A673 (cell line): Measurements from ENCODE around the gene RBM20. TPM values are rescaled to one million over a fixed set of nuclear protein-coding genes. Genes with fewer than 3 reads are reported as not detected.

Experiments
- BruUV-seq: library from RNA; stranded (reverse); fragments of 400-500 nt; replicated peaks from 2 replicates; lab custom pipeline; 2021; lab: Mats Ljungman, UMichigan
- CTCF ChIA-PET: fragments of 300-600 bp; sonication (Branson Sonifier 250); formaldehyde crosslinking; loops from one replicate; lab custom pipeline; 2022; ENCODE audit warnings: antibody characterized with exemption; lab: Charles Lee
- POLR2A ChIA-PET: fragments of 300-600 bp; sonication (Branson Sonifier 250); formaldehyde crosslinking; loops from one replicate; lab custom pipeline; 2022; ENCODE audit warnings: antibody characterized with exemption; ENCODE audit not compliant: low non-redundant PET; lab: Charles Lee
- DNase-seq: peaks from one replicate; pipeline ENCODE4 v3.0.0-alpha.2; 2015; ENCODE audit warnings: low spot score
- H3K27ac ChIP-seq: fragments of 200-600 bp; sonication (generic); 2 replicates; pipeline ENCODE4 v1.5.1; 2016; ENCODE audit warnings: mixed run types, low read depth, mild to moderate bottlenecking, mixed read lengths, antibody characterized with exemption, low read length; ENCODE audit not compliant: poor library complexity, severe bottlenecking
- H3K27me3 ChIP-seq: fragments of 200-600 bp; sonication (generic); replicated peaks from 2 replicates; pipeline ENCODE4 v1.6.1; 2017; ENCODE audit warnings: mixed run types, low read depth, mild to moderate bottlenecking, mixed read lengths, antibody characterized with exemption, low read length; ENCODE audit not compliant: insufficient read depth, poor library complexity
- H3K36me3 ChIP-seq: fragments of 200-600 bp; sonication (generic); 2 replicates; pipeline ENCODE4 v1.6.1; 2016; ENCODE audit warnings: mixed run types, mild to moderate bottlenecking, mixed read lengths, antibody characterized with exemption, low read length; ENCODE audit not compliant: insufficient read depth, poor library complexity, severe bottlenecking
- H3K4me1 ChIP-seq: fragments of 200-600 bp; sonication (generic); 2 replicates; pipeline ENCODE4 v1.6.1; 2017; ENCODE audit warnings: mixed run types, mild to moderate bottlenecking, mixed read lengths, antibody characterized with exemption, low read length; ENCODE audit not compliant: insufficient read depth, poor library complexity, severe bottlenecking
- H3K4me3 ChIP-seq: fragments of 200-600 bp; sonication (generic); 2 replicates; pipeline ENCODE4 v1.5.1; 2016; ENCODE audit warnings: low read depth, mixed run types, mild to moderate bottlenecking, mixed read lengths, low read length; ENCODE audit not compliant: poor library complexity, severe bottlenecking
- H3K9me3 ChIP-seq: fragments of 200-600 bp; sonication (generic); 2 replicates; pipeline ENCODE4 v1.6.1; 2016; ENCODE audit warnings: mixed run types, low read depth, mild to moderate bottlenecking, mixed read lengths, antibody characterized with exemption, low read length; ENCODE audit not compliant: poor library complexity, severe bottlenecking
- EZH2 ChIP-seq: fragments of 200-600 bp; sonication (generic); IDR thresholded peaks from 2 replicates; pipeline ENCODE4 v1.6.1; 2017; ENCODE audit warnings: borderline replicate concordance, low read depth, mild to moderate bottlenecking, mixed read lengths, antibody characterized with exemption, low read length; ENCODE audit not compliant: poor library complexity, severe bottlenecking
- intact Hi-C: fragments of 100-400 bp; cut with micrococcal nuclease; formaldehyde crosslinking; loops from one replicate; pipeline ENCODE4 v1.10.0; 2022; ENCODE audit not compliant: unreplicated experiment
- total RNA-seq: library from RNA; stranded (reverse); gene quantifications from 2 replicates; pipeline ENCODE4 v1.2.3, GENCODE V29; 2021
- TF ChIP-seq, protein P1 (sequence below): fragments of 300-800, 200-600 bp; sonication (generic); conservative IDR thresholded peaks from 2 replicates; pipeline ENCODE4 v1.5.1; 2017; ENCODE audit warnings: low read depth, mild to moderate bottlenecking, antibody characterized with exemption, low read length, moderate library complexity, mixed read lengths

Gene RBM20
- total RNA-seq, 1 experiment from 2014 or later: 1.3 TPM

GRCh38 chr10:110872984-110873923 is 229.1 kb downstream of the RBM20 start:
- H3K4me1 ChIP-seq: peaks cover 3% of the 10 kb centered on the region
- BruUV-seq: TSS peak; percentile 60
- intact Hi-C loops: loop anchor here (5.0 kb wide), 2 partner anchors 44 to 566 kb away; partner anchors contain the start of genes BBIP1 and SHOC2
- no peaks in the 10 kb centered on the region for H3K27me3 ChIP-seq
- H3K9me3 ChIP-seq: no peaks in the 10 kb centered on the region
- peak; percentile 12 for DNase-seq
- CTCF ChIA-PET: no interaction called here
- no peaks in the 10 kb centered on the region for H3K36me3 ChIP-seq
- H3K27ac ChIP-seq: peak overlapping the region; percentile 89
- TF ChIP-seq, protein P1, sequence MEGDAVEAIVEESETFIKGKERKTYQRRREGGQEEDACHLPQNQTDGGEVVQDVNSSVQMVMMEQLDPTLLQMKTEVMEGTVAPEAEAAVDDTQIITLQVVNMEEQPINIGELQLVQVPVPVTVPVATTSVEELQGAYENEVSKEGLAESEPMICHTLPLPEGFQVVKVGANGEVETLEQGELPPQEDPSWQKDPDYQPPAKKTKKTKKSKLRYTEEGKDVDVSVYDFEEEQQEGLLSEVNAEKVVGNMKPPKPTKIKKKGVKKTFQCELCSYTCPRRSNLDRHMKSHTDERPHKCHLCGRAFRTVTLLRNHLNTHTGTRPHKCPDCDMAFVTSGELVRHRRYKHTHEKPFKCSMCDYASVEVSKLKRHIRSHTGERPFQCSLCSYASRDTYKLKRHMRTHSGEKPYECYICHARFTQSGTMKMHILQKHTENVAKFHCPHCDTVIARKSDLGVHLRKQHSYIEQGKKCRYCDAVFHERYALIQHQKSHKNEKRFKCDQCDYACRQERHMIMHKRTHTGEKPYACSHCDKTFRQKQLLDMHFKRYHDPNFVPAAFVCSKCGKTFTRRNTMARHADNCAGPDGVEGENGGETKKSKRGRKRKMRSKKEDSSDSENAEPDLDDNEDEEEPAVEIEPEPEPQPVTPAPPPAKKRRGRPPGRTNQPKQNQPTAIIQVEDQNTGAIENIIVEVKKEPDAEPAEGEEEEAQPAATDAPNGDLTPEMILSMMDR: no peak
- H3K4me3 ChIP-seq: peak overlapping the region; percentile 87
- POLR2A ChIA-PET: no interaction called here

GRCh38 chr10:110873951-110874350 is 229.8 kb downstream of the RBM20 start:
- H3K4me3 ChIP-seq: peak overlapping the region; percentile 87
- POLR2A ChIA-PET: no interaction called here
- CTCF ChIA-PET: no interaction called here

GRCh38 chr10:110876000-110876399 is 231.9 kb downstream of the RBM20 start:
- POLR2A ChIA-PET: no interaction called here
- intact Hi-C loops: no loop called here

More at GRCh38 chr10:110873951-110874350, 229.8 kb downstream of the RBM20 start:
- Histone ChIP-seq H3K27ac (no peak overlapping the region), H3K27me3 (no peaks in the 10 kb centered on the region), H3K4me1 (peaks cover 3% of the 10 kb centered on the region), H3K9me3 (no peaks in the 10 kb centered on the region), H3K36me3 (no peaks in the 10 kb centered on the region)
- no peak for TF ChIP-seq EZH2
- TF ChIP-seq, protein P1: no peak
- intact Hi-C loops: loop anchor here (5.0 kb wide), 2 partner anchors 43 to 567 kb away; partner anchors contain the start of genes BBIP1 and SHOC2
- no TSS peak for BruUV-seq
- no peak for DNase-seq

More at GRCh38 chr10:110876000-110876399, 231.9 kb downstream of the RBM20 start:
- Histone ChIP-seq H3K27me3 (no peaks in the 10 kb centered on the region), H3K4me3 (no peak overlapping the region), H3K36me3 (no peaks in the 10 kb centered on the region), H3K4me1 (peaks cover 3% of the 10 kb centered on the region), H3K27ac (no peak overlapping the region), H3K9me3 (no peaks in the 10 kb centered on the region)
- TF ChIP-seq EZH2: no peak
- TF ChIP-seq, protein P1: no peak
- BruUV-seq: no TSS peak
- no peak for DNase-seq
- CTCF ChIA-PET: no interaction called here
